GM12878 (cell line): Measurements from ENCODE around the gene AGBL1. TPM values are rescaled to one million over a fixed set of nuclear protein-coding genes. Genes with fewer than 3 reads are reported as not detected.

ENCODE experiments used
- ATAC-seq: fragments of 200-7000 bp; cut with Tn5 transposase; 3 replicates; pipeline ENCODE4 v1.9.1; 2020; ENCODE audit warnings: mild to moderate bottlenecking, moderate library complexity
- BruUV-seq: library from RNA; stranded (reverse); fragments of 400-500 nt; replicated peaks from 2 replicates; lab custom pipeline; 2021; lab: Mats Ljungman, UMichigan
- CTCF ChIA-PET: fragments of 300-600 bp; sonication (Branson Sonifier 250); formaldehyde crosslinking; extraction: SDS; loops from one replicate; lab custom pipeline; 2021; ENCODE audit warnings: inconsistent platforms; lab: Yijun Ruan, JAX
- POLR2A ChIA-PET: fragments of 350-600 bp; formaldehyde crosslinking; extraction: SDS; loops from one replicate; lab custom pipeline; 2021; ENCODE audit warnings: inconsistent platforms; lab: Charles Lee
- RAD21 ChIA-PET: fragments of 300-600 bp; sonication (Branson Sonifier 250); formaldehyde crosslinking; loops from one replicate; lab custom pipeline; 2023; ENCODE audit warnings: antibody characterized with exemption; ENCODE audit not compliant: unreplicated experiment; lab: Charles Lee
- SMC1A ChIA-PET: fragments of 300-600 bp; sonication (Branson Sonifier 250); formaldehyde crosslinking; loops from one replicate; lab custom pipeline; 2023; ENCODE audit not compliant: unreplicated experiment, uncharacterized antibody; lab: Charles Lee
- DNase-seq: peaks from one replicate; pipeline ENCODE4 v3.0.0-alpha.2; 2011; ENCODE audit warnings: low read depth, low spot score
- FAIRE-seq: peaks from 3 replicates; lab custom pipeline; 2011; peaks lifted over from hg19 to GRCh38; lab: Jason Lieb, UNC
- H2AFZ ChIP-seq: 2 replicates; pipeline ENCODE4 v1.6.0; 2011; ENCODE audit warnings: low read depth, low read length, control low read depth; ENCODE audit not compliant: control insufficient read depth
- H3K27ac ChIP-seq: 2 replicates; pipeline ENCODE4 v1.5.1; 2011; ENCODE audit warnings: control low read depth; ENCODE audit not compliant: control insufficient read depth, insufficient read depth
- H3K27me3 ChIP-seq, 2 experiments: replicated peaks in 1 of 2; 2 replicates each; pipeline versions ENCODE4 v1.6.0 to v1.6.1; 2011; ENCODE audit warnings: low read length in 1 of 2; ENCODE audit not compliant: control insufficient read depth in 2 of 2, insufficient read depth in 2 of 2
- H3K36me3 ChIP-seq, 2 experiments: 2 replicates each; pipeline ENCODE4 v1.5.1; 2011; ENCODE audit warnings: low read length in 1 of 2; ENCODE audit not compliant: control insufficient read depth in 2 of 2, insufficient read depth in 2 of 2
- H3K4me1 ChIP-seq: 2 replicates; pipeline ENCODE4 v1.6.1; 2011; ENCODE audit warnings: mild to moderate bottlenecking, low read length, moderate library complexity, mixed read lengths; ENCODE audit not compliant: control insufficient read depth, insufficient read depth
- H3K4me2 ChIP-seq: 2 replicates; pipeline ENCODE4 v1.6.0; 2011; ENCODE audit warnings: control low read depth; ENCODE audit not compliant: control insufficient read depth, insufficient read depth
- H3K4me3 ChIP-seq: fragments of 200-600 bp; sonication (generic); 2 replicates; pipeline ENCODE4 v1.5.1; 2016
- H3K79me2 ChIP-seq: 2 replicates; pipeline ENCODE4 v1.6.0; 2011; ENCODE audit warnings: low read length; ENCODE audit not compliant: control insufficient read depth, insufficient read depth
- H3K9ac ChIP-seq: 2 replicates; pipeline ENCODE4 v1.8.0; 2011; ENCODE audit warnings: low read length, control low read depth, mixed read lengths; ENCODE audit not compliant: control insufficient read depth, insufficient read depth
- H3K9me3 ChIP-seq: replicated peaks from 3 replicates; pipeline ENCODE4 v1.5.1; 2011; ENCODE audit warnings: mild to moderate bottlenecking, low read length; ENCODE audit not compliant: control insufficient read depth, insufficient read depth
- H4K20me1 ChIP-seq: 2 replicates; pipeline ENCODE4 v1.6.0; 2011; ENCODE audit not compliant: control insufficient read depth, insufficient read depth
- KDM1A ChIP-seq: fragments of 200-600 bp; sonication (generic); IDR thresholded peaks from 2 replicates; pipeline ENCODE4 v1.6.1; 2016; ENCODE audit warnings: borderline replicate concordance
- MXI1 ChIP-seq: fragments of 150-350 bp; IDR thresholded peaks from 2 replicates; pipeline ENCODE4 v1.6.1; 2011; ENCODE audit warnings: low read depth, mild to moderate bottlenecking, inconsistent platforms, low read length, improper control_type of control experiment
- NFXL1 ChIP-seq: fragments of 450-650 bp; IDR thresholded peaks from 2 replicates; pipeline ENCODE4 v1.6.1; 2017; ENCODE audit warnings: antibody characterized with exemption, mild to moderate bottlenecking, borderline replicate concordance
- NFYA ChIP-seq: IDR thresholded peaks from 2 replicates; pipeline ENCODE4 v1.6.1; 2011; ENCODE audit warnings: low read depth, mild to moderate bottlenecking, low read length, improper control_type of control experiment, borderline replicate concordance
- RCOR1 ChIP-seq: conservative IDR thresholded peaks from 2 replicates; pipeline ENCODE4 v1.6.1; 2012; ENCODE audit warnings: low read depth, low read length, improper control_type of control experiment
- RELA ChIP-seq: fragments of 450-650 bp; IDR thresholded peaks from 2 replicates; pipeline ENCODE4 v1.8.0; 2014; ENCODE audit warnings: borderline replicate concordance; ENCODE audit not compliant: partially characterized antibody
- SMC3 ChIP-seq: IDR thresholded peaks from 2 replicates; pipeline ENCODE4 v1.6.1; 2011; ENCODE audit warnings: low read length, improper control_type of control experiment, borderline replicate concordance
- TBL1XR1 ChIP-seq: IDR thresholded peaks from 2 replicates; pipeline ENCODE4 v1.6.1; 2012; ENCODE audit warnings: low read depth, low read length, improper control_type of control experiment
- WGBS: methylation state at CpG from one replicate; pipeline ENCODE4 v1.1.6; 2016; ENCODE audit warnings: low lambda C conversion rate; ENCODE audit not compliant: insufficient replicate concordance, insufficient coverage; ENCODE audit errors: missing lambda C conversion rate; 5-methylcytosine and 5-hydroxymethylcytosine counted together
- in situ Hi-C: fragments of 300-500 bp; cut with MboI; formaldehyde crosslinking; loops from 9 replicates; pipeline ENCODE4 v1.14.3; 2018; ENCODE audit warnings: mixed read lengths
- intact Hi-C: fragments of 100-400 bp; cut with micrococcal nuclease; formaldehyde crosslinking; loops from one replicate; pipeline ENCODE4 v1.14.2; 2022; ENCODE audit not compliant: unreplicated experiment
- polyA plus RNA-seq, 11 experiments: library from polyadenylated mRNA; depleted of rRNA in 4 of 11; unstranded in 6 of 11; stranded (reverse) in 5 of 11; fragments of >200 nt; fragmentation: Nextera tagmentation in 4 of 11; fragmentation: Illumina TruSeq in 1 of 11; extraction: Ambion mirVana in 4 of 11; extraction: Trizol in 1 of 11; gene quantifications; 1 replicate in 1 of 11; 2 replicates in 10 of 11; pipeline versions ENCODE4 v1.2.1 to v1.2.3, GENCODE V29; 2011 to 2016; ENCODE audit warnings: inconsistent platforms in 2 of 11, missing spikeins in 2 of 11, low read depth in 1 of 11
- total RNA-seq, 4 experiments: library from RNA; depleted of rRNA in 3 of 4; stranded (reverse); fragments of >200 nt in 3 of 4; fragmentation: Illumina TruSeq in 1 of 4; extraction: Trizol in 1 of 4; gene quantifications; 2 replicates each; pipeline versions ENCODE4 v1.2.1 to v1.2.3, GENCODE V29; 2013 to 2021
- TF ChIP-seq, protein P1 (sequence below): fragments of 450-650 bp; IDR thresholded peaks from 2 replicates; pipeline ENCODE4 v1.6.1; 2016; ENCODE audit warnings: mild to moderate bottlenecking, moderate library complexity, borderline replicate concordance
- TF ChIP-seq, protein P2 (sequence below): IDR thresholded peaks from 2 replicates; pipeline ENCODE4 v1.6.1; 2011; ENCODE audit warnings: borderline replicate concordance, low read depth, mild to moderate bottlenecking, moderate library complexity, low read length; ENCODE audit not compliant: insufficient read depth, poor library complexity, severe bottlenecking

AGBL1 gene
- total and polyA plus RNA-seq, 10 of the 15 experiments (the other 5 are each of a cell fraction or from before 2014, with no cell fraction given) = not detected

DNA sequence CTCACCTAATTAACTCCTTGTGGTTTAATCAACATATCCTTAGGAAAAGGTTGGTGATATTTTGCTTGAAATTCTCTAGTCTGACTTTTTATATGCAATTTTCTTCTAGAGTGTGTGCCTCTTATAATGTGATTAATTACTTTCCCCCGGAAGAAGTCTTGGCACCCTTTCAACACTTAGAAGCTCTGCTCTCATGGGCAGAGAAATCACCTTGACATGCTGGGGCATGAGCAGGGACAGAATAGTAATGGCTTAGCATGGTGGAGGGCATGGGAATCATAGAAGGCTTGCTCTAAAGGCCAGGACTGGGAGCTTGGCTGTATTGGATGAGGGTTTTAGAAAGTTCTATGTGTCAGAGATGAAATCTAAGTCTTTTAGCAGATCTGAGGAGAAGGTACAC, 293.5 kb downstream of the AGBL1 start:
- H3K79me2 ChIP-seq = no peaks in the 10 kb centered on the region
- BruUV-seq = no TSS peak
- FAIRE-seq = no peak
- in situ Hi-C loops = no loop called here
- H3K4me3 ChIP-seq = no peak overlapping the region
- H4K20me1 ChIP-seq = no peaks in the 10 kb centered on the region
- H3K4me2 ChIP-seq = no peak overlapping the region
- H3K4me1 ChIP-seq = no peaks in the 10 kb centered on the region
- H2AFZ ChIP-seq = no peak overlapping the region
- POLR2A ChIA-PET = no interaction called here
- 26% methylated on average over 1 of the region's 1 CpG for WGBS
- TF ChIP-seq NFXL1 (no peak), NFYA (no peak), TBL1XR1 (no peak), KDM1A (no peak), SMC3 (no peak), RELA (no peak), RCOR1 (no peak), MXI1 (no peak)
- TF ChIP-seq, protein P1, sequence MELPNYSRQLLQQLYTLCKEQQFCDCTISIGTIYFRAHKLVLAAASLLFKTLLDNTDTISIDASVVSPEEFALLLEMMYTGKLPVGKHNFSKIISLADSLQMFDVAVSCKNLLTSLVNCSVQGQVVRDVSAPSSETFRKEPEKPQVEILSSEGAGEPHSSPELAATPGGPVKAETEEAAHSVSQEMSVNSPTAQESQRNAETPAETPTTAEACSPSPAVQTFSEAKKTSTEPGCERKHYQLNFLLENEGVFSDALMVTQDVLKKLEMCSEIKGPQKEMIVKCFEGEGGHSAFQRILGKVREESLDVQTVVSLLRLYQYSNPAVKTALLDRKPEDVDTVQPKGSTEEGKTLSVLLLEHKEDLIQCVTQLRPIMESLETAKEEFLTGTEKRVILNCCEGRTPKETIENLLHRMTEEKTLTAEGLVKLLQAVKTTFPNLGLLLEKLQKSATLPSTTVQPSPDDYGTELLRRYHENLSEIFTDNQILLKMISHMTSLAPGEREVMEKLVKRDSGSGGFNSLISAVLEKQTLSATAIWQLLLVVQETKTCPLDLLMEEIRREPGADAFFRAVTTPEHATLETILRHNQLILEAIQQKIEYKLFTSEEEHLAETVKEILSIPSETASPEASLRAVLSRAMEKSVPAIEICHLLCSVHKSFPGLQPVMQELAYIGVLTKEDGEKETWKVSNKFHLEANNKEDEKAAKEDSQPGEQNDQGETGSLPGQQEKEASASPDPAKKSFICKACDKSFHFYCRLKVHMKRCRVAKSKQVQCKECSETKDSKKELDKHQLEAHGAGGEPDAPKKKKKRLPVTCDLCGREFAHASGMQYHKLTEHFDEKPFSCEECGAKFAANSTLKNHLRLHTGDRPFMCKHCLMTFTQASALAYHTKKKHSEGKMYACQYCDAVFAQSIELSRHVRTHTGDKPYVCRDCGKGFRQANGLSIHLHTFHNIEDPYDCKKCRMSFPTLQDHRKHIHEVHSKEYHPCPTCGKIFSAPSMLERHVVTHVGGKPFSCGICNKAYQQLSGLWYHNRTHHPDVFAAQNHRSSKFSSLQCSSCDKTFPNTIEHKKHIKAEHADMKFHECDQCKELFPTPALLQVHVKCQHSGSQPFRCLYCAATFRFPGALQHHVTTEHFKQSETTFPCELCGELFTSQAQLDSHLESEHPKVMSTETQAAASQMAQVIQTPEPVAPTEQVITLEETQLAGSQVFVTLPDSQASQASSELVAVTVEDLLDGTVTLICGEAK = no peak
- TF ChIP-seq, protein P2, sequence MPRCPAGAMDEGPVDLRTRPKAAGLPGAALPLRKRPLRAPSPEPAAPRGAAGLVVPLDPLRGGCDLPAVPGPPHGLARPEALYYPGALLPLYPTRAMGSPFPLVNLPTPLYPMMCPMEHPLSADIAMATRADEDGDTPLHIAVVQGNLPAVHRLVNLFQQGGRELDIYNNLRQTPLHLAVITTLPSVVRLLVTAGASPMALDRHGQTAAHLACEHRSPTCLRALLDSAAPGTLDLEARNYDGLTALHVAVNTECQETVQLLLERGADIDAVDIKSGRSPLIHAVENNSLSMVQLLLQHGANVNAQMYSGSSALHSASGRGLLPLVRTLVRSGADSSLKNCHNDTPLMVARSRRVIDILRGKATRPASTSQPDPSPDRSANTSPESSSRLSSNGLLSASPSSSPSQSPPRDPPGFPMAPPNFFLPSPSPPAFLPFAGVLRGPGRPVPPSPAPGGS = no peak
- no peak overlapping the region for H3K9ac ChIP-seq
- no peak for ATAC-seq
- RAD21 ChIA-PET = no interaction called here
- no peak overlapping the region for H3K27ac ChIP-seq
- SMC1A ChIA-PET = no interaction called here
- intact Hi-C loops = no loop called here
- H3K27me3 ChIP-seq = no peaks in the 10 kb centered on the region
- H3K36me3 ChIP-seq = no peaks in the 10 kb centered on the region
- no peak for DNase-seq
- CTCF ChIA-PET = no interaction called here
- no peaks in the 10 kb centered on the region; the same call in 2 of the 3 replicates for H3K9me3 ChIP-seq
